Stimulated activated memory B cell treated with anti-CD40 and anti-IgM and Interleukin-4, amounts not matched to agents 10 μg/mL and 1 μg/mL and 100 μg/mL, for 72 hours (primary cell): ENCODE measurements around the gene ZNF746.

ENCODE experiments used
- ATAC-seq: fragments of 150-1000 bp; cut with Tn5 transposase; 2 replicates; pipeline ENCODE4 v1.10.0; 2021
- H3K27ac Mint-ChIP-seq: one replicate; pipeline ENCODE4 v1.8.0; 2022; ENCODE audit warnings: mild to moderate bottlenecking, mixed read lengths
- H3K27me3 Mint-ChIP-seq: one replicate; pipeline ENCODE4 v1.8.0; 2022; ENCODE audit warnings: mixed read lengths
- H3K36me3 Mint-ChIP-seq: one replicate; pipeline ENCODE4 v1.8.0; 2022; ENCODE audit warnings: mixed read lengths
- H3K4me1 Mint-ChIP-seq: one replicate; pipeline ENCODE4 v1.8.0; 2022; ENCODE audit warnings: mixed read lengths
- H3K4me3 Mint-ChIP-seq: one replicate; pipeline ENCODE4 v1.8.0; 2022; ENCODE audit warnings: mild to moderate bottlenecking, moderate library complexity, mixed read lengths
- H3K9me3 Mint-ChIP-seq: one replicate; pipeline ENCODE4 v1.8.0; 2022; ENCODE audit warnings: mixed read lengths

The ZNF746 gene

DNA sequence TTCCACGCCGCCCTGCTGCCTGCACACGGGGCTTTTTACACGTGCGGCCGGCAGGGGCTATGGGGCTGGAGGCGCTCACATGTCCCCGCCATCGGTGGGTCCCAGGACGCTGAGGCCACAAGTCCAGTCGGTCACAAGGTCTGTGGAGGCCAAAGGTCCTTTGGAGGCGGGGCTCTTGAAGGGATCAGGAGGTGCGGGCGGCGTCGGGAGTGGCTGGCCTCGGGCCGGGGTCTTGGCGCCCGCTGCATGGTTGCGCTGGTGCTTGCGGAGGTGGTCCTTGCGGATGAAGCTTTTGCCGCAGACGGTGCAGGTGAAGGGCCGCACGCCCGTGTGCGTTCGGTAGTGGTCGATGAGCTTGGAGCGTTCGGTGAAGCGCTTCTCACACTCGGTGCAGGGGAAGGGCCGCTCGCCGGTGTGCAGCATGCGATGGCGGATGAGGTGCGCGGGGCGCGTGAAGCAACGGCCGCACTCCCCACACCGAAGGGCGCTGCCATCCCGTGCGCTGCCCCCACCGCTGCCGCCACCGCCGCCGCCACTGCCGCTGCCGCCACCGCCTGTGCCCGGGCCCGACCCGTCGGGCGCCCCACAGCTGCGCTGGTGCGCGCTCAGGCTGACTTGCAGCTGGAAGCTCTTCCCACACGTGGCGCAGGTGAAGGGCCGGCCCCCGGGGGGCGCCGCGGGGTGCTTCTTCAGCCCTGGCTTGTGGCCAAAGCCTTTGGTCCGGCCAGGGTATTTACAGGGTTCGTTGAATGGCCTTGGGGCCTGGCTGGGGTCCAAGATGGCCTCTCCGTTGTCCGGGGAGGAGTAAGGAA lies 23.1 kb downstream of the ZNF746 start:
- Mint-ChIP-seq H3K9me3 (peaks cover 12% of the 10 kb centered on the region), H3K27ac (no peak overlapping the region), H3K36me3 (peaks cover 90% of the 10 kb centered on the region), H3K4me1 (no peaks in the 10 kb centered on the region), H3K4me3 (no peak overlapping the region), H3K27me3 (no peaks in the 10 kb centered on the region)
- peak; percentile 41 for ATAC-seq

DNA sequence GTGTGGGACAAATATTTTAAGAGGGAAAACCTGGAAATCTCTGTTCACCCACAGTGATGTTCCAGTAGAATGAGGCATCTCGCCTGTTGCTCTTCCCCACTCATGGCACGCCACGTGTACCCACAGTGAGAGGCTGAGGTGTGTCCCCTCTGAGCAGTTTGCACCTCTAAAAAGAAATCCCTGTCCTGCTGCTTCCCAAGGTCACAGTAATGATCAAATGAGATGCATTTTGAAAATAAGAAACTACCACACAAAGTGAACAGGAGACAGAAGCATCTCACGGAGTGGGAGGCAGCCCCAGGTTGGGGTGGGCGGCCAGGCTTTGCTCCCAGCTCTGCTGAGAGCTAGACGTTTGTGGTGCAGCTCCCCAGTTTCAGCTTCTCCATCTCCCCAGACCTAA lies 24.4 kb downstream of the ZNF746 start:
- H3K9me3 Mint-ChIP-seq: peaks cover 2% of the 10 kb centered on the region
- H3K4me1 Mint-ChIP-seq: no peaks in the 10 kb centered on the region
- H3K36me3 Mint-ChIP-seq: peaks cover 78% of the 10 kb centered on the region
- H3K4me3 Mint-ChIP-seq: no peak overlapping the region
- H3K27me3 Mint-ChIP-seq: no peaks in the 10 kb centered on the region
- ATAC-seq: no peak
- no peak overlapping the region for H3K27ac Mint-ChIP-seq

DNA sequence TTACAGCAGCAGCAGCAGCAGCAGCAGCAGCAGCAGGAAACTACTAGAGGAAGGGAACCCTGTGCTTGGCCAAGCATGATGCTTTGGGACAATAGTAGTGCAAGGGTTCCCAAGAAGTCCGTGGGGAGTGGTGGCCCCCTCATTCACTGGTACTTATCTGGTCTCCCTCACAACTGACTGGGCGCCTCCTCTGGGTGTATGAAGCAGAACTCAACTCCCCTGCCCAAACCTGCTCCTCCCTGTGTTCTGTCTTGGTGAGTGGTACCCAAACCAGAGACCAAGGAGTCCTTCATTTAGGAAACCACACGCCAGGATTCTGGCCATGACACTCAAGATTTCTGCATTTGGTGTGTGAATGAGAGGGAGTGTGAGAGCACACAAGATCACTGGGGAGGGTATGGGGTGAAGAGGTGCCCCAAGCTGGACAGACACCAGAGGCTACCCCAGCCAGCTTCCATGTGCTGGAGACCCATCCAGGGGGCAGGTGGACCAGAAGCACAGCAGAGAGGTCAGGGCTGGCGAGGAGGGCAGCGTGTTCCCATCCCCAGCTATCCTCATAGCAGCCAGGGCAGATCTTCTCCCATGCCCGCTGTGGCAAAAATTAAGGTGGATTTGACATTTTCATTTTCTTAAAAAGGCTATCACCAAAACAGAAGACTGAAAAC lies 26.2 kb downstream of the ZNF746 start:
- no peak overlapping the region for H3K27ac Mint-ChIP-seq
- ATAC-seq: no peak

DNA sequence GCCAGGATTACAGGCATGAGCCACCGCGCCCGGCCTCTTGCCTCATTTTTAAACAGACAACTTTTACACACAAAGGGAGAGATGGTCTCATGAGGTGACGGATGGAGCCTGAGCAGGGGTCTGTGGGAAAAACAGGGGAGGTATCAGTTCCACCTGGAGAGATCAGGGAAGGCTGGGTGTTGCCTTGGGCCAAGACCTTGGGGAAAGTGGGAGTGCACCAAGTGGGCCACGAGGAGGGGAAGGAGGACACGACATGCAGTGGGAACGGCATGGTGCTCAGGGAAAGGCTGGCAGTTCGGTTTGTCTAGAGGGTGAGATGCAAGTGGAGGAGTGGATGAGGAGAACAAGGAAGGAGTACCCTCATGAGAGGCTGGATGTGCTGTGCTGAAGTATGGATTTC lies 27.8 kb downstream of the ZNF746 start:
- ATAC-seq: no peak
- Mint-ChIP-seq H3K27ac (no peak overlapping the region), H3K4me1 (no peaks in the 10 kb centered on the region), H3K9me3 (peaks cover 8% of the 10 kb centered on the region), H3K4me3 (no peak overlapping the region), H3K36me3 (peaks cover 49% of the 10 kb centered on the region), H3K27me3 (no peaks in the 10 kb centered on the region)

More for the DNA sequence above, 26.2 kb downstream of the ZNF746 start:
- Mint-ChIP-seq H3K4me3 (no peak overlapping the region), H3K4me1 (no peaks in the 10 kb centered on the region), H3K9me3 (peaks cover 3% of the 10 kb centered on the region), H3K27me3 (no peaks in the 10 kb centered on the region), H3K36me3 (peaks cover 60% of the 10 kb centered on the region)

DNA sequence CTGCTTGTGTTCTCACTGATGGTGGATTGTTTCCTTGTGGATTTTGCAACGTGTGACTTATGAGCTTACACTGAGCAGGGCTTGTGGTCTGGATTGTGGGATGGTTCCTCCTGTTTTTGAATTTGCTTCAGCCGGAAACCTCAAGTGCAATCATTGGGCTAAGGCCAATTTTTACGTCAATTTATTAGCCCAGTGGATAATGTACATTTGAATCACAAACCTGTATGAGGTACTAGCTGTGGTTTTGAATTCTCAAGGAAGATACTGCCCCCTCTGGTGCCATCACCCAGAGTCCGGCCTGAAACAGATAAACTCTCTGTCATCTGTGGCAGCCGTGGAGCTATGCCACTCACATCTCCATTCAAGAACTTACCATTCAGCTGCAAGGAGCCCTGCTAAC lies 29.4 kb downstream of the ZNF746 start:
- Mint-ChIP-seq H3K9me3 (peaks cover 8% of the 10 kb centered on the region), H3K27me3 (no peaks in the 10 kb centered on the region), H3K4me1 (no peaks in the 10 kb centered on the region), H3K36me3 (peaks cover 35% of the 10 kb centered on the region), H3K27ac (no peak overlapping the region), H3K4me3 (no peak overlapping the region)
- ATAC-seq: no peak

DNA sequence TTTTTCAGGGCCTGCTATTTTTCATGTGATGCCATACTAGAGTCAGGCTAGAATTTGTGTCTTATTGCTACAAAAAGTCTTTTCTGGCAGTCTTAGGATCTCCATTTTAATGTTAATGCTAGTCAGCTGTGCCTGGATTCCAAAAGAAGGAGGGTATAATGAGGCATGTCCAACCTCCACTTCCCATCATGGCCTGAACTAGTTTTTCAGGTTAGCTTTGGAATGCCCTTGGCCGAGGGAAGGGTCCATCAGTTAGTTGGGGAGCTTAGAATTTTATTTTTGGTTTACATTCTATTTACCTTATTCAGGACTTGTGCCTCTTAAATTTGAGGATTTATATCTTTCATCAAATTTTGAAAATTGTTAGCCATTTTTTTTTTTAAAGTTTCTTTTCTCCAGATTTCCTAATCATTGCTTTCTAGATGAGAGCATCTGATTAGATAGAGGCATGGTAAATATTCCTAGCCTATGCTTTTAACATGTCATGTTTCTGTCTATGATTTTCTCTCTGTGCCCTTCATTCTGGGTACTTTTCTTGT lies 30.2 kb downstream of the ZNF746 start:
- Mint-ChIP-seq H3K27ac (no peak overlapping the region), H3K9me3 (peaks cover 8% of the 10 kb centered on the region), H3K27me3 (no peaks in the 10 kb centered on the region), H3K4me3 (no peak overlapping the region), H3K4me1 (no peaks in the 10 kb centered on the region), H3K36me3 (peaks cover 27% of the 10 kb centered on the region)
- no peak for ATAC-seq

DNA sequence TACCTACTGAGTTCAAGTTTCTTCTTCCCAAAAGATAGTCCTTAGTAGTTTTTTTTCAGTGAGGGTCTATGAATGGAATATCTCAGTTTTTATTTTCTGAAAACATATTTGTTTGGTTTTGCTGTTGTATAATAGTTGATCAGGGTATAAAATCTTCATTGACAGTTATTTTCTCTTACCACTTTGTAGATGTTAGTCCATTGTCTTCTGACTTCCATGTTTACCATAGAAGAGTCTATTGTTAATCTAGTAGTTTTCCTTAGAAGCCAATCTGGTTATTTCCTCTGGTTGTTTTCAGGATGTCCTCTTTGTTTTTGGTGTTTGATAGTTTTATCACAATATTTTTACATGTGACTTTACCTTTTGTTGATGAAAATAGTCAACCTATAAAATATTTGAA lies 31.2 kb downstream of the ZNF746 start:
- peaks cover 17% of the 10 kb centered on the region for H3K36me3 Mint-ChIP-seq
- no peak overlapping the region for H3K27ac Mint-ChIP-seq
- no peaks in the 10 kb centered on the region for H3K27me3 Mint-ChIP-seq
- no peak overlapping the region for H3K4me3 Mint-ChIP-seq
- H3K9me3 Mint-ChIP-seq: peaks cover 8% of the 10 kb centered on the region
- no peak for ATAC-seq
- H3K4me1 Mint-ChIP-seq: peaks cover 2% of the 10 kb centered on the region

DNA sequence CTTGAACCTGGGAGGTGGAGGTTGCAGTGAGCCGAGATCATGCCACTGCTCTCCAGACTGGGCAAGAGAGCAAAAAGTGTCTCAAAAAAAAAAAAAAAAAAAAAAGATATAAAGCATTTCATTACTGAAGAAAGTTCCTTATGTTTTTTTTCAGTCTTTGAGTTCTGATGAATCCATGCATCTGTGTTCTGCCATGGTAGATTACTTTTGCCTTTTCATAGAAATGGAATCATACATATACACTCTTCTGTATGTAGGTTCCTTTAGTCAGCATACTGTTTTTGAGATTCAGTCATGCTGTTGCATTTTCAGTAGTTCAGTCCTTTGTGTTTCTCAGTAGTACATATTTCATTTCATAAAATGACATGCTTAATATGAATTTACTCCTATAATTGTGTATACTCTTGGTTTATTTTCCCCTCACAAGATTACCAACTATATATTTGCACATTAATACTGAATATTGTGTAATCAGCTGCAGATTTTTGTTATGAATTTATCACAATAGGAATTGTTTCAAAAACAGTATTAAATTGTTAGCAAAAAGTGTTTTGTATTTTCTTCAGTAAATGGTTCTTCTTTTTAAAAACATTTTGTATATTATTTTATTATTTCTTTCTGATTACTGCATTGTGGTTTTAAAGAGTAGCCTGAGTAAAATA lies 34.0 kb downstream of the ZNF746 start:
- no peaks in the 10 kb centered on the region for H3K36me3 Mint-ChIP-seq
- no peaks in the 10 kb centered on the region for H3K27me3 Mint-ChIP-seq
- no peak for ATAC-seq
- H3K4me1 Mint-ChIP-seq: peaks cover 12% of the 10 kb centered on the region
- H3K9me3 Mint-ChIP-seq: peaks cover 6% of the 10 kb centered on the region
- no peak overlapping the region for H3K27ac Mint-ChIP-seq
- no peak overlapping the region for H3K4me3 Mint-ChIP-seq

DNA sequence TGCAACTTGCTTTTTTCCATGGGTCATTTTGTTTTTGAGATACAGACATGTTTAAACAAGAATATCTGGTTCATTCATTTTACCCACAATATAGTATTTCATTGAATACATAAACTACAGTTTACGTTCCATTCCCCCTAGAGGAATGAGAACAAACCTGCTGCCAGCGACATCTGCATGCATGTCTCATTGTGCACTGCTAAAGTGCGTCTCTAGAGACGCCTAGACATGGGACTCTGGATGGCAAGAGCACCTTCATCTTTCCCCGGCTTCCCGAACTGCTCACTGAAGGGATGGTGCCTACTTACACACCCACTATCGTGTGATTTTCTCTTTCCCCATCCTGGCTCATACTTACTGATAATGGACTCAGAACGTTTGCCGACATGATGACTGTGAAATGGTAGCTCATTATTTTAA lies 35.5 kb downstream of the ZNF746 start:
- Mint-ChIP-seq H3K36me3 (no peaks in the 10 kb centered on the region), H3K4me1 (peaks cover 24% of the 10 kb centered on the region), H3K4me3 (no peak overlapping the region), H3K27ac (no peak overlapping the region), H3K27me3 (no peaks in the 10 kb centered on the region), H3K9me3 (peaks cover 6% of the 10 kb centered on the region)
- no peak for ATAC-seq

DNA sequence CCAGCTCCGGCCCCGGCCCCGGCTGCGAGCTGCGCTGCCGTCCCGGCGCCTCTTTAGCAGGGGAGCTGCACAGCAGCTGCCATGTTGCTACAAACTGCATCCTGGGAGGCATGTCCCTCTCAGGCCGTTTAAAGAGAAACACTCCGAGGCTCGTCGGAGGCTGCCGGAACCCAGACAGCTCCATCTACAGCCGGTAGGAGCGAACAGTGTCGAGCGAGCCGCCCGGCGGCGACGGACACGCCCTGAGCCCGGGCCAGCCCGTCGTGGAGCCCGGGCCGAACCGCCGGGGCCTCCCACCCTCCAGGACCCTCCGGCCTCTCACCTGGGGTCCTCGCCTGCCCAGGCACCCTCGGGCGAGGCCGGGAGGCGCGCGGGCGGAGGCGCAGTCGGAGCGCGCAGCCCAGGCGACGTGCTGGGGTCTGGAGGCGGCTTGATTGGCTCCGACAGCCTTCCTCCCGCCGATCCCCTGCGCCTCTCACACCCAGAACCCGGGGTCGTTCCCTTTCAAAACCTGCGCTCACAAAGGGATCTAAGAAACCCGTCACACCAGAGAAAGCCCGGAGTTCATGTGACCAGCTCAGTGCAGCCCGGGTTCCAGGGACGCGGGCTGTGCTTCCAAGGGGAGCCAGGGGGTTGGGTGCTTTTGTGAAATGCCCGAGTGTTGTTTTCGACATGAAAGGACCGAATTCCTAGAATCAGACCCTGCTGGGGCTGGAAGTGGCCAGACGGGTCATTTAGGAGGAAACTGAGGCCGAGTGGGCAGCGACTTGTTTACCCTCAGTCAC lies 36.9 kb downstream of the ZNF746 start, which contains the start of gene ZNF777:
Gene ZNF777 (minus strand): TSS at position 570 of the 785 bp plus-strand sequence. CDS start 5,040 bp downstream, outside the sequence.
- H3K27ac Mint-ChIP-seq: peak within 1 kb of the TSS; percentile 77
- no peaks in the 10 kb centered on the region for H3K27me3 Mint-ChIP-seq
- peaks cover 3% of the 10 kb centered on the region for H3K36me3 Mint-ChIP-seq
- no peaks in the 10 kb centered on the region for H3K9me3 Mint-ChIP-seq
- peak within 1 kb of the TSS; percentile 88 for H3K4me3 Mint-ChIP-seq
- ATAC-seq: peak; percentile 98
- H3K4me1 Mint-ChIP-seq: peaks cover 32% of the 10 kb centered on the region

DNA sequence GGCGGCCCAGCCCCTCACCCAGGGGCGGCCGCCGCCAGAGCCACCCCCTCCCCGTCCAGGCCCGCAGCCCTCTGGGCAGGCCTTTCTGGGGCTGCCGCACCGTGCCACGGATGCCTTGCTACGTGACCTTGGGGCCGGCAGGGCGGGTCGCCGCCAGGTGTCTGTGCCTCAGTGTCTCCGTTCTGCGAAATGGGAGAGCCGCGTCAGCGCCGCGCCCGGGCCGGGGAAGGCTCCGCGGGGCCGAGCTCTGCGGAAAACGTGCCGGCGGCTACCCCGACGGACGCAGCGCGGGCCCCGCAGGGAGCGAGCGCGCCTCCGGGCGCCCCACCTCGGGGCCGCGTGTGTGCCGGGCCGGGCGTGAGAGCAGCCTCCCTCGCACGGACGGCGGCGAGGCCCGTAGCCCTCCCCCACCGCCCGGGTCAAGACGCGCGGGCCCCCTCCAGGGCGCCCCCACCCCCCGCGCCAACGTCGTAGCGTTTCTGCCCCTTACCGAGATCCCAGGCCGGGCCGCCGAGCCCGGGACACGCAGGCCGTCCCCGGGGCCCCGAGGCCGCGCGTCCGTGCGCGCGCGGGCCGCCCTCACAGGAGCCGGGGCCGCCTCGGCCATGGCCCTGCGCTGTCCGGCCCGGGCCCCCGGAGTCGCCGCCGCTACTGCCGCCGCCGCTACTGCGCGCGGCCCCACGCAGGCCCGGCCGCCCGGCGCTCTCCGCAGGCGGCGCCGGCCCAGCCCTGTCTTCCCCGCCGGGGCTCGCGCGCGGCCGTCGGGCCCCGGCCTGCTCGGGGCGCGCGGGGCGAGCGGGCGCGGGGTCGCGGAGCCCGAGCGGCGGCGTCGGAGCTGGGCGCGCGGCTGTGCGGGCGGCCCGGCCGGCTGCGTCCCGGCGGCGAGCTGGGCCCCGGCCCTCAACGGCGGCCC lies 37.8 kb downstream of the ZNF746 start:
- no peaks in the 10 kb centered on the region for H3K9me3 Mint-ChIP-seq
- peak; percentile 57 for ATAC-seq

DNA sequence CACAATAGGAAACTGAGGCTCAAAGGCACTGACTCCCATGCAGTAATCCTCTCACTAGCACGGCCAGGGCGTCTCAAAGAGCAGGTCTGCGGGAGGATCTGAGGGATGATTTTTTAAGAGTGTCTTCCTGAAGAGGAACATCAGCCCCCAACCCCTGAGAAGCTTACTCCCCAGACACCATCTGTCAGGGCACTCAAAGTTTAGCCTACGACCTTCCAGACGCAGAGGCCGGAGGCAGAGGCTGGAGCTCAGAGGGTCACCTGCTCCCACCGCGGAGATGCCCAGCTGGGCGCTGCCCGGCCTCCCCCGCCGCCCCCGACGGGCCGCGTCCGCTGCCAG lies 38.4 kb downstream of the ZNF746 start:
- H3K4me3 Mint-ChIP-seq: peak overlapping the region; percentile 62
- no peak overlapping the region for H3K27ac Mint-ChIP-seq
- no peak for ATAC-seq
- peaks cover 38% of the 10 kb centered on the region for H3K4me1 Mint-ChIP-seq
- H3K9me3 Mint-ChIP-seq: no peaks in the 10 kb centered on the region
- H3K36me3 Mint-ChIP-seq: peaks cover 18% of the 10 kb centered on the region
- H3K27me3 Mint-ChIP-seq: no peaks in the 10 kb centered on the region

More for the DNA sequence above, 37.8 kb downstream of the ZNF746 start:
- Mint-ChIP-seq H3K4me1 (peaks cover 38% of the 10 kb centered on the region), H3K4me3 (no peak overlapping the region), H3K27ac (no peak overlapping the region), H3K36me3 (peaks cover 12% of the 10 kb centered on the region), H3K27me3 (no peaks in the 10 kb centered on the region)

DNA sequence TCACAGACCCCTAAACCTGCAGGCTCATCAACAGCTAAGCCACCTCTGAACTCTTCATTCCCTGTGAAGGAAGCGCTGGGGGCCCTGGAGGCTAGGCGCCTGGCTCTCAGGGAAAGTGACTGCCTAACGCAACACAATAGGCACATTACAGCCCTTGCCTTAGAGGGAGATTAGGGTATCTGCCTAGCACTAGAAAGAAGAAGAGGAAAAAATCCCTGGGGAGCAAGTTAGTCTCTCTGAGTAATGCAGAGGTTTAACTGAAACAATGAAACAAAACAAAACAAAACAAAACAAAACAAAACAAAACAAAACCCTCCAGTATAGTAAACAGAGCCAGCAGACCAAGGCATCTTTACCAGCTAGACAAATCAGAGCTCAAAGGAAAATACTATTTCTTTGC lies 39.4 kb downstream of the ZNF746 start:
- no peak for ATAC-seq
- Mint-ChIP-seq H3K27me3 (no peaks in the 10 kb centered on the region), H3K4me3 (peak overlapping the region; percentile 58), H3K9me3 (no peaks in the 10 kb centered on the region), H3K27ac (no peak overlapping the region), H3K36me3 (peaks cover 24% of the 10 kb centered on the region), H3K4me1 (peaks cover 38% of the 10 kb centered on the region)

DNA sequence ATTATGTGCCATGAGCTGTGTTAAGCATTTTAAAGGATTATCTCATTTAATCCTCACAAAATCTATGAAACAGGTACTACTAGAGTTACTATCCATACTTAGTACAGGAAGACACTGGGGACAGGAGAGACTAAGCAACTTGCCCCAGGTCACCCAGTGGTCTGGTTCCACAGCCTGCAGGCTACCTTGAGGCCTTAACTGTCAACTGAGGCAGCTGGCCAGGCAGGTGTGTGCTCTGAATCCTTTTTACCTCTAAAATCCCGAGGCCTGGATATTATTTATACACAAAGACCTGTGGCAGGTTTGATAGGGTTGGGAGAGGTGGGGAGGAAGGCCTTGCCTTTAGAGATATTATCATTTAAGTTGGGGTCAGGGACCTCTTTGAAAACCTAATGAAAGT lies 39.8 kb downstream of the ZNF746 start:
- H3K27ac Mint-ChIP-seq: no peak overlapping the region
- H3K36me3 Mint-ChIP-seq: peaks cover 24% of the 10 kb centered on the region
- H3K4me1 Mint-ChIP-seq: peaks cover 38% of the 10 kb centered on the region
- no peaks in the 10 kb centered on the region for H3K27me3 Mint-ChIP-seq
- no peaks in the 10 kb centered on the region for H3K9me3 Mint-ChIP-seq
- no peak overlapping the region for H3K4me3 Mint-ChIP-seq
- no peak for ATAC-seq
